AML-193 (cell line): Measurements from ENCODE around the gene TSPEAR.
"Not testable (repeated sequence)": the region's sequence is repeated elsewhere in the genome, so short reads cannot be mapped to it uniquely, and the experiment has no call there.

Source experiments
- DNase-seq, 2 experiments: peaks; one replicate each; lab custom pipeline; 2025; lab: John Stamatoyannopoulos, UW

TSPEAR gene

GRCh38 chr21:44702111-44702972, 9.0 kb downstream of the TSPEAR start:
- DNase-seq = no peak

- DNase-seq = no peak
Measured at GRCh38 chr21:44701541-44701940, 9.8 kb downstream of the TSPEAR start.

- DNase-seq = no peak
Measured at GRCh38 chr21:44701023-44701400, 10.4 kb downstream of the TSPEAR start.

- no peak for DNase-seq
Measured at GRCh38 chr21:44700101-44701022, 11.0 kb downstream of the TSPEAR start.

GRCh38 chr21:44699502-44700001, 11.8 kb downstream of the TSPEAR start:
- no peak for DNase-seq

- no peak for DNase-seq
Measured at GRCh38 chr21:44697811-44698734, 13.3 kb downstream of the TSPEAR start.

- DNase-seq = not testable (repeated sequence)
Measured at GRCh38 chr21:44697172-44697810, 14.1 kb downstream of the TSPEAR start, which contains the start of gene KRTAP10-12. Gene KRTAP10-12 (plus strand): TSS chr21:44697172. CDS start chr21:44697202, 30 bp downstream.

- DNase-seq = no peak
Measured at GRCh38 chr21:44696572-44696971, 14.8 kb downstream of the TSPEAR start.

- DNase-seq = no peak
Measured at GRCh38 chr21:44695641-44696040, 15.7 kb downstream of the TSPEAR start.

GRCh38 chr21:44695184-44695583, 16.2 kb downstream of the TSPEAR start:
- no peak for DNase-seq

- no peak for DNase-seq
Measured at GRCh38 chr21:44694776-44695175, 16.6 kb downstream of the TSPEAR start.

GRCh38 chr21:44692798-44693512, 18.4 kb downstream of the TSPEAR start:
- DNase-seq = no peak

GRCh38 chr21:44691686-44692085, 19.7 kb downstream of the TSPEAR start:
- no peak for DNase-seq

GRCh38 chr21:44689740-44690139, 21.6 kb downstream of the TSPEAR start:
- DNase-seq = not testable (repeated sequence)

GRCh38 chr21:44687671-44688070, 23.7 kb downstream of the TSPEAR start:
- DNase-seq = no peak

GRCh38 chr21:44686843-44687561, 24.4 kb downstream of the TSPEAR start:
- DNase-seq = no peak

- DNase-seq = no peak
Measured at GRCh38 chr21:44686000-44686781, 25.2 kb downstream of the TSPEAR start.

- DNase-seq = not testable (repeated sequence)
Measured at GRCh38 chr21:44685050-44685449, 26.3 kb downstream of the TSPEAR start.

GRCh38 chr21:44684483-44684882, 26.9 kb downstream of the TSPEAR start:
- no peak for DNase-seq
